Epithelial cell of proximal tubule (primary cell): ENCODE results near the gene DACT2. TPM values are rescaled to one million over a fixed set of nuclear protein-coding genes. Genes with fewer than 3 reads are reported as not detected.

ENCODE experiments used
- DNase-seq: peaks from one replicate; pipeline ENCODE4 v3.0.0-alpha.2; 2011; ENCODE audit warnings: low read depth
- H3K4me3 ChIP-seq: 2 replicates; pipeline ENCODE4 v1.5.1; 2011; ENCODE audit warnings: low read depth, mild to moderate bottlenecking, low read length
- total RNA-seq: library from RNA; depleted of rRNA; stranded (reverse); fragments of >200 nt; gene quantifications from 2 replicates; pipeline ENCODE4 v1.2.3, GENCODE V29; 2015
- TF ChIP-seq, protein P1 (sequence below): conservative IDR thresholded peaks from 2 replicates; pipeline ENCODE4 v1.5.1; 2012; ENCODE audit warnings: low read depth, mild to moderate bottlenecking, low read length

Gene DACT2
- total RNA-seq, 1 donor from 2014 or later = 0.23 TPM

DNA sequence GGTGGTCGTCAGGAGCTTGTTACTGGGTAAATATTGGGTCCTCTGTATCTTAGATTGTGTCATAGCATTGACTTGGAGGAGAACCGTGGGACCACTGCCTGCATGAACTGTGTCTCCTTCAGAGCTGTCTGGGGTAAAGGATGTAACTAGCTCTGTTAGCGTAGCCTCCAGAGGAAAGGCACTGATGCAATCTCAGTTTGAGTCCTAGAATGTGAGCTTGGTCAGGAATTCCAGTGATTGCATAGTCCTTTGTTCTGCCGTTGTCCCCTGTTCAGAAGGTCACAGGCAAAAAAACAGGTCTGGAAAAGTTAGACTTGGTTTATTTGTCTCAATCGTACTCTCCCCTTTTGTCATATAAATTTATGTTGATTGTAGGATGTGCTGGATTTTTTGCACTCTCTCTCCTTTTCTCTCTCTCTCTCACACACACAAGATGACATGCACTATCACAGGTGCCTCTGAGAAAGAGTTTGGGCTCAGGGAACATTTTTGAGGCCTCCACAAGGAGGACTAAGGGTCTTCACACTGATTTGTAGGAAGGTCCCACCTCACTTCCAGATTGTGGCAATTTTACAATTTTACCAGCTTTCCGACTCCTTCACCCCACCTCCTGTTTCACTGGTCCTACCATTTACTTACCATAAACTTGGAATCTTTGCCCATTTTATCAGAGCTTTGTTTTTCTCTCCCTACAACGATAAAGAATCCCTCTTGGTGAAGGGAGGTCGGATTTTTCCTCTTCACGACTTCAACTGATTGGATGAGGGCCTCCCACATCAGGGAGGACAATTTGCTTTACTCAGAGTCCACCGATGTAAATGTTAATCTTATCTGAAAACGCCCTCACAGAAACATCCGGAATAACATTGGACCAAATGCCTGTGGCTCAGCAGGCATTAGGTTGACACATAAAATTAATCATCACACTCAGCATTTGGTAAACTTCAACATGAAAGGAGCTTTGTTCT lies 7.0 kb upstream of the DACT2 start:
- H3K4me3 ChIP-seq = no peak overlapping the region
- TF ChIP-seq, protein P1, sequence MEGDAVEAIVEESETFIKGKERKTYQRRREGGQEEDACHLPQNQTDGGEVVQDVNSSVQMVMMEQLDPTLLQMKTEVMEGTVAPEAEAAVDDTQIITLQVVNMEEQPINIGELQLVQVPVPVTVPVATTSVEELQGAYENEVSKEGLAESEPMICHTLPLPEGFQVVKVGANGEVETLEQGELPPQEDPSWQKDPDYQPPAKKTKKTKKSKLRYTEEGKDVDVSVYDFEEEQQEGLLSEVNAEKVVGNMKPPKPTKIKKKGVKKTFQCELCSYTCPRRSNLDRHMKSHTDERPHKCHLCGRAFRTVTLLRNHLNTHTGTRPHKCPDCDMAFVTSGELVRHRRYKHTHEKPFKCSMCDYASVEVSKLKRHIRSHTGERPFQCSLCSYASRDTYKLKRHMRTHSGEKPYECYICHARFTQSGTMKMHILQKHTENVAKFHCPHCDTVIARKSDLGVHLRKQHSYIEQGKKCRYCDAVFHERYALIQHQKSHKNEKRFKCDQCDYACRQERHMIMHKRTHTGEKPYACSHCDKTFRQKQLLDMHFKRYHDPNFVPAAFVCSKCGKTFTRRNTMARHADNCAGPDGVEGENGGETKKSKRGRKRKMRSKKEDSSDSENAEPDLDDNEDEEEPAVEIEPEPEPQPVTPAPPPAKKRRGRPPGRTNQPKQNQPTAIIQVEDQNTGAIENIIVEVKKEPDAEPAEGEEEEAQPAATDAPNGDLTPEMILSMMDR = no peak
- DNase-seq = no peak

DNA sequence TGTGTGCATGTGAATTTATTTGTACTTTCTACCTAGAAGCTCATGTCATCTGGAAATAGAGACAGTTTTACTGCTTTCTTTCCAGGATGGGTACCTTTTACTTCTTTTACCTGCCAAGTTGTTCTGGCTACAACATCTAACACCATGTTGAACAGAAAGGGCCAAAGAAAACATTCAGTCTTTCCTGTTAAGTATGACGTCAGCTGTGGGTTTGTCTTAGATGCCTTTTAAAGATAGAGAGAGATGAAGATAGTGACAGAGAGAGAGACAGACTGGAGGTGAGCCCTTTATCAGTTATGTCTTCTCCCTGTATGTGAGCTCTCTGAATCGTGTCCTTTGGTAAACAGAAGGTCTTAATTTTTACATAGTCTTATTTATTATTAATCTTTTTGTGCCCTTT lies 3.4 kb upstream of the DACT2 start:
- TF ChIP-seq, protein P1 = no peak
- no peak for DNase-seq
- no peak overlapping the region for H3K4me3 ChIP-seq

DNA sequence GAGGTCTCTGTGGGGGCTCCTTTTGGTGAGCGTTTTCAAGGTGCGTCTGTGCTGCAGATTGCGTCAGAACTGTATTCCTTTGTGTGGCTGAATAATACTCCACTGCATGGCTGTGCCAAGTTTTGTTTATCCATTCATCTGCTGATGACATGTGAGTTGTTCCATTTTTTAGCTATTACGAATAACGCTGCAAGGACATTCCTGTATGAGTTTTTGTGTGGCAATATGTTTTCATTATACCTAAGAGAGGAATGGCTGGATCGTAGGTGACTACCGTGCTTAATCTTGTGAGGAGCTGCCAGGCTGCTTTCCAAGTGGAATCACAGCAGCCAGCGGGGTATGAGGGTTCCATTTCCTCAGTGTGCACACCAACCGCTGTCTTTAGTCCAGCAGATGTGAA lies 1.1 kb upstream of the DACT2 start:
- H3K4me3 ChIP-seq = no peak overlapping the region
- TF ChIP-seq, protein P1 = no peak
- DNase-seq = no peak

DNA sequence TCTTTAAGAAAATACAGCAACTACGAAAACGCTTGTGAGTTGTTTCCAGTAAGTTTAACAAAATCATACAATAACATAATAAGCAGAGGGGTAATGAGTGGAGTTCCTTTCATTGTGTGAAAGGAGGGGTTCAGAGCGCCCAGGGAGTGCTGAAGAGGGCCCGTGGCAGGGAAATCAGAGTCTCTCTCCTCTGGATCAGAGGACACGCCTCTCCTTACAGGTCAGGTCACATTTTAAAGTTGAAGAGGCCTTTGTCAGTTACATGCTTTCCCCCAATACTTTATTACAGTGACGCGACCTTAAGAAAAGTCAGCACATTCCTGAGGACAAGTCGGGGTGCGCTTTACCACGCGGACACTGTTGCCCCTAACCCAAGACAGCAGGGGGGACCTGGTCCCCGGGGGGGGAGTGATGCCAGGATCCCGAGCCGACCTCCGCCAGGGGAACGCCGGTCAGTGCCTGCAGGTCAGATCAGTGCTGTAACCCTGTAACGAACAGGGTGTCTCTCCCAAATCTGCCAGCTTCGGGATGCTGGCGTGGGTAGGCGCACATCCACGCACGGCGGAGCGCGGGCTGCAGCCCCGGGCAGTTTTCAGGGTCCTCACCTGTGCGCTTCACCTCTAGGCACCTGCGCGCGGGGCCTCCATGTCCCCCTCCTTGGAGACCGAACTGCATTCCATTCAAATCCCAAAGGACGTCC lies 848 bp downstream of the DACT2 start:
- TF ChIP-seq, protein P1 = no peak
- no peak overlapping the region for H3K4me3 ChIP-seq
- DNase-seq = no peak

DNA sequence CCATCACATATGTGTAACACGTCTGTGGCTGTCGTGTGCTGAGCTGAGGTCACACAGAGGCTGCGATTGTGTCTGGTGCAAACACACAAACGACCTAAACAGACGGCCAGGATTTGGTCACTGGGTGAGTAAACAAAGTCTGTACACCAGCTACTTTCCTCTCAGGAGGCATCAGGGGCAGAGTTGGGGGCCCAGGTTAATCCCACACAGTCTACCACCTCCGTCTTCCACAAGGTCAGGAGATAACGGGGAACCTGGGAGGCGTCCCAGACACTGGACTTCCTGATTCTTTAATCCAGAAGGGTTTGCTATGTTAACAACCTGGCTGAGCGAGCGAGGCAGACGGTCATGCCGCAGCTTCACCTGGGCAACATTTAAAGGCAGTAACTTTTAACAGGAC lies 1.5 kb downstream of the DACT2 start:
- TF ChIP-seq, protein P1 = no peak
- no peak for DNase-seq
- H3K4me3 ChIP-seq = no peak overlapping the region

DNA sequence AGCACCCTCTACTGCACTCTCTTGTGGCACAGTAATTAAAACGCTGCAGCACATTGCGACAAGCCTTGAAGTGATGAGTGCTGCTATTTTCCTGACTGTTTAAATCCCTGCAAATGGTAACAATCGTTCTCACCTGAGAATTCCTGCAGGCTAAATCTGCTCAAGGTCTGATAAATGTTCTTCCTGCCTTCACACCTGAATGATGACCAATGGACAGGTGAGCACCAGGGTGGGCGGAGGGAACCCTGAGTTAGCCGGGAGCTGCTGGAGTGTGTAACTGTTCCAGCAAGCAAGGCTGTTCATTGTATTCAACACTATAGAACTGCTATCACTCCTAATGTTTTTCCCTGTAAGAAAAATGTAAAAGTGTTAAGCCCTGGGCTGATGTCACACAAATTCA lies 4.0 kb downstream of the DACT2 start:
- no peak for DNase-seq
- H3K4me3 ChIP-seq = no peak overlapping the region
- TF ChIP-seq, protein P1 = no peak
